NB4 (cell line): ENCODE results near the gene NUTF2.
A peak's percentile ranks its signal among the peaks of the same experiment; 100 is the strongest.

Experiments
- DNase-seq: peaks from one replicate; pipeline ENCODE4 v3.0.0; 2010; ENCODE audit warnings: low read depth
- H3K4me3 ChIP-seq: one replicate; pipeline ENCODE4 v1.5.1; 2011; ENCODE audit warnings: mild to moderate bottlenecking, low read depth, low read length, moderate library complexity
- MYC ChIP-seq: IDR thresholded peaks from 2 replicates; pipeline ENCODE4 v1.6.1; 2011; ENCODE audit warnings: low read depth, low read length
- POLR2A ChIP-seq: IDR thresholded peaks from 2 replicates; pipeline ENCODE4 v1.6.1; 2011; ENCODE audit warnings: mild to moderate bottlenecking; ENCODE audit not compliant: insufficient read length; ENCODE audit errors: extremely low read depth
- TF ChIP-seq, protein P1 (sequence below): IDR thresholded peaks from one replicate; pipeline ENCODE4 v1.5.1; 2012; ENCODE audit warnings: low read depth, low read length

The NUTF2 gene

DNA sequence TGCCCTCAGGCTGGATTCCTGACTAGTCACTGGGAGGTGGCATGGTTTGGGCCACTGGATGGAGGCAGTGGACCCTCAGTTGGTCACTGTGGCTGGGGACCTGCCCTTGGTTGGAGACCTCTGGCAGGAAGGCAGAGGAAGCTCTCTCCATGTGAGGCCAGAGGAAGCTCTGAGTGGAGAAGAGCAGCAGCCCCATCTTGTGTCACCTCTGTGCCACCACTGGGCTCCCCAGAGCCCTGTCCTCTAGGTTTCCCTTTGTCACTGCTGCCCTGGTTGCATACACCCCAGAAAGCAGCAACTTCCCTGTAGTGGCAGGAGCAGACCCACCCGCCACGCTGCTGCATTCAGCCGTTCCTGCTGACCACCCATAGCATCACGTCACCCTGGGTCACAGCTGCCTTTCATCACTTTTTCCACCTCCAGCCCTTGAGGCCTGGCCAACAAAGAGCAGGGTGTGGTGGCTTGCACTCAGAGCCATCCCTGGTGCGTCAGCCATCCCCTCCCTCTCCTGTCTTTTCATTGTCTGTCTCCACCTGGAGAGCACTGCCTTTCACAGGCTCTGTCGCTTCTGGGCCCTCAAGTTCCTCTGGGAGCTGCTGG lies 73.0 kb downstream of the NUTF2 start:
- no peak for TF ChIP-seq POLR2A
- TF ChIP-seq, protein P1, sequence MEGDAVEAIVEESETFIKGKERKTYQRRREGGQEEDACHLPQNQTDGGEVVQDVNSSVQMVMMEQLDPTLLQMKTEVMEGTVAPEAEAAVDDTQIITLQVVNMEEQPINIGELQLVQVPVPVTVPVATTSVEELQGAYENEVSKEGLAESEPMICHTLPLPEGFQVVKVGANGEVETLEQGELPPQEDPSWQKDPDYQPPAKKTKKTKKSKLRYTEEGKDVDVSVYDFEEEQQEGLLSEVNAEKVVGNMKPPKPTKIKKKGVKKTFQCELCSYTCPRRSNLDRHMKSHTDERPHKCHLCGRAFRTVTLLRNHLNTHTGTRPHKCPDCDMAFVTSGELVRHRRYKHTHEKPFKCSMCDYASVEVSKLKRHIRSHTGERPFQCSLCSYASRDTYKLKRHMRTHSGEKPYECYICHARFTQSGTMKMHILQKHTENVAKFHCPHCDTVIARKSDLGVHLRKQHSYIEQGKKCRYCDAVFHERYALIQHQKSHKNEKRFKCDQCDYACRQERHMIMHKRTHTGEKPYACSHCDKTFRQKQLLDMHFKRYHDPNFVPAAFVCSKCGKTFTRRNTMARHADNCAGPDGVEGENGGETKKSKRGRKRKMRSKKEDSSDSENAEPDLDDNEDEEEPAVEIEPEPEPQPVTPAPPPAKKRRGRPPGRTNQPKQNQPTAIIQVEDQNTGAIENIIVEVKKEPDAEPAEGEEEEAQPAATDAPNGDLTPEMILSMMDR, result peak; percentile 26
- no peak for TF ChIP-seq MYC
- DNase-seq, result no peak
- no peak overlapping the region for H3K4me3 ChIP-seq
